ENCODE data around the gene ABHD16A.

DNA sequence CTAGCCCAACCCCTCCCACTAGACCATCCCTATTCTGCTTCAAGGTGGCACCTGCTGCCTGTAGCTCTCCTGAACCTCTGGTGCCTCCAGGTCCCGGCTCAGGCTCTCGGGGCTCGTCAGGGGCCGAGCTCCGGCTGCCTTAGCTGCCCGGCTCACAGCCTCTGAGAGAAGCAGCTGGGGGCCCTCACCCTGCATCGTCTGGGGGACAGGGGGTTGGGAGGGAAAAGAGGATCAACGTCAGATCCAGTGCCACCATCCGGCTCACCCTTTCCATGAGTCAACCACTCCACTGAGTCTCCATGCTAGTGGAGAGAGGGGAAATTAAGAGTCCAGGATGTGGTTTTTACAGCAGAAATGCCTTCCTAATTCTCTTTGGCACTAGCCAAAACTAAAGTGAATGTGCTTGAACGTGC is 63.7 kb downstream of the ABHD16A start:
- TF ChIP-seq, protein P1, sequence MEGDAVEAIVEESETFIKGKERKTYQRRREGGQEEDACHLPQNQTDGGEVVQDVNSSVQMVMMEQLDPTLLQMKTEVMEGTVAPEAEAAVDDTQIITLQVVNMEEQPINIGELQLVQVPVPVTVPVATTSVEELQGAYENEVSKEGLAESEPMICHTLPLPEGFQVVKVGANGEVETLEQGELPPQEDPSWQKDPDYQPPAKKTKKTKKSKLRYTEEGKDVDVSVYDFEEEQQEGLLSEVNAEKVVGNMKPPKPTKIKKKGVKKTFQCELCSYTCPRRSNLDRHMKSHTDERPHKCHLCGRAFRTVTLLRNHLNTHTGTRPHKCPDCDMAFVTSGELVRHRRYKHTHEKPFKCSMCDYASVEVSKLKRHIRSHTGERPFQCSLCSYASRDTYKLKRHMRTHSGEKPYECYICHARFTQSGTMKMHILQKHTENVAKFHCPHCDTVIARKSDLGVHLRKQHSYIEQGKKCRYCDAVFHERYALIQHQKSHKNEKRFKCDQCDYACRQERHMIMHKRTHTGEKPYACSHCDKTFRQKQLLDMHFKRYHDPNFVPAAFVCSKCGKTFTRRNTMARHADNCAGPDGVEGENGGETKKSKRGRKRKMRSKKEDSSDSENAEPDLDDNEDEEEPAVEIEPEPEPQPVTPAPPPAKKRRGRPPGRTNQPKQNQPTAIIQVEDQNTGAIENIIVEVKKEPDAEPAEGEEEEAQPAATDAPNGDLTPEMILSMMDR (IDR thresholded peaks at IDR 0.05): no peak
- no peak for TF ChIP-seq POLR2A (IDR thresholded peaks at IDR 0.05)
